ENCODE results near the gene EFNA4. TPM values are rescaled to one million over a fixed set of nuclear protein-coding genes. Genes with fewer than 3 reads are reported as not detected.

EFNA4 gene
- total RNA-seq, 1 experiment from 2014 or later = 14.5 TPM

- Histone ChIP-seq H4K20me1 (ENCODE audit: insufficient read depth, low read depth, low read length) (0 out of 2 replicates have a peak, but pooled peaks cover 3% of the 10 kb centered on the region), H3K4me3 (ENCODE audit: low read length) (peak within 1 kb of the TSS; percentile 68), H3K27ac (ENCODE audit: low read length) (no peak within 1 kb of the TSS), H3K9ac (ENCODE audit: low read length) (peak within 1 kb of the TSS; percentile 62), H3K4me2 (ENCODE audit: low read depth, low read length, poor library complexity, severe bottlenecking) (peak within 1 kb of the TSS; percentile 78), H3K36me3 (ENCODE audit: insufficient read depth, low read length) (no peaks in the 10 kb centered on the region), H3K9me2 (replicated peaks; ENCODE audit: insufficient read depth, low read length) (no peaks in the 10 kb centered on the region), H3K79me2 (ENCODE audit: low read length) (no peaks in the 10 kb centered on the region), H3K27me3 (ENCODE audit: low read length) (no peaks in the 10 kb centered on the region), H3K4me1 (ENCODE audit: low read length) (peaks cover 51% of the 10 kb centered on the region), H2AFZ (ENCODE audit: low read length) (peak within 1 kb of the TSS; percentile 56; the same call in 1 of the 2 replicates), H3K9me3 (ENCODE audit: low read length) (no peaks in the 10 kb centered on the region)
- DNase-seq = peak; percentile 82
These were observed 15.1 kb downstream of the EFNA4 start, which contains the start of gene EFNA3 for GRCh38 chr1:155078469-155079209. Gene EFNA3 (plus strand): TSS chr1:155078837. CDS start chr1:155078942, 105 bp downstream.

- no peak overlapping the region for H3K27ac ChIP-seq (ENCODE audit: low read length)
- peak overlapping the region; percentile 56; the same call in 1 of the 2 replicates for H2AFZ ChIP-seq (ENCODE audit: low read length)
- H3K79me2 ChIP-seq (ENCODE audit: low read length) = no peaks in the 10 kb centered on the region
- peak overlapping the region; percentile 78 for H3K4me2 ChIP-seq (ENCODE audit: low read depth, low read length, poor library complexity, severe bottlenecking)
- no peak for DNase-seq
- 0 out of 2 replicates have a peak, but pooled peaks cover 3% of the 10 kb centered on the region for H4K20me1 ChIP-seq (ENCODE audit: insufficient read depth, low read depth, low read length)
- no peaks in the 10 kb centered on the region for H3K36me3 ChIP-seq (ENCODE audit: insufficient read depth, low read length)
- H3K4me3 ChIP-seq (ENCODE audit: low read length) = peak overlapping the region; percentile 68
- peak overlapping the region; percentile 62 for H3K9ac ChIP-seq (ENCODE audit: low read length)
- H3K9me3 ChIP-seq (ENCODE audit: low read length) = no peaks in the 10 kb centered on the region
- H3K9me2 ChIP-seq (replicated peaks; ENCODE audit: insufficient read depth, low read length) = no peaks in the 10 kb centered on the region
- no peaks in the 10 kb centered on the region for H3K27me3 ChIP-seq (ENCODE audit: low read length)
- peaks cover 56% of the 10 kb centered on the region for H3K4me1 ChIP-seq (ENCODE audit: low read length)
These were observed 15.6 kb downstream of the EFNA4 start for GRCh38 chr1:155079210-155079486.

DNA sequence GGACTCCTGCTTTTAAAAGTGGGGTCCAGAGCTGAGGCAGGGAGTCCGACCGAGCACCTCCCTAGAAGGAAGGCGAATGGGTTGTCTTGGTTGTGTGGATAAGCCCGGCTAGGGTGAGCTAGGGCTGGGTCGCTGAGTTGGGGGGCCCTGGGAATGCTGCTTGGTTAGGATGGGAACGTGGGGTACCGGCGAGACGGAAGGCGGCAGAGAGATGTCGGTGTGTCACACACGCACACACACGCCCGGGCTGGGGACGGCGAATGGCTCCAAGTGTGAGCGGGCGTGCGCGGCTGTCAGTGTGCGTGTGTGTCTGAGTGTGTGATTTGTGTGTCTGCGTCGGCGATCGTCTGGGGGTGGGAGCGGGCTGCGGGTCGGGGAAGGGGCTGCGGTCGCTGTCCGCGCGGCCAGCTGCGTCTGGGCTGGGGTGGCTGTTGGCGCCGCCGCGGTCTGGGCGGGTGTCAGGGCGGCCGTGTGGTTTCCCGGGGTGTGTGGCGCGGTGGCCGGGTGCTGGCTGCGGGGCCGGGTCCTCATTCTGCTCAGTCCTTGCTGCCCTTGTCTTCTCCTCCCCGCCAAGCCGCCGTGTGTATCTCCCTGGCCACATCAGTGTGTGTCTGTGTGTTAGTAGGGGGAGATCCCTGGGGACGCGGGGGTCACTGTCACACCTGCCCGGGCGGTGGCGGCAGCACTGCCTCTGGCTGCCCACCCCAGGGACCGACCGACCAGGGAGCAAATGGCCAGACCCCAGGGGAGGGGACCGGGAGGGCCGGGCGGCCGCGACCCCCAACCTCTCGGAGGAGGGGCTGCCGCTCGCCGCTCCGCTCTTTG is 16.2 kb downstream of the EFNA4 start:
- Histone ChIP-seq H3K9me3 (ENCODE audit: low read length) (no peaks in the 10 kb centered on the region), H3K36me3 (ENCODE audit: insufficient read depth, low read length) (no peaks in the 10 kb centered on the region), H3K4me2 (ENCODE audit: low read depth, low read length, poor library complexity, severe bottlenecking) (peak overlapping the region; percentile 78), H3K27me3 (ENCODE audit: low read length) (no peaks in the 10 kb centered on the region), H3K9me2 (replicated peaks; ENCODE audit: insufficient read depth, low read length) (no peaks in the 10 kb centered on the region), H3K79me2 (ENCODE audit: low read length) (no peaks in the 10 kb centered on the region), H3K27ac (ENCODE audit: low read length) (no peak overlapping the region), H4K20me1 (ENCODE audit: insufficient read depth, low read depth, low read length) (0 out of 2 replicates have a peak, but pooled peaks cover 3% of the 10 kb centered on the region), H3K4me1 (ENCODE audit: low read length) (peaks cover 61% of the 10 kb centered on the region), H3K4me3 (ENCODE audit: low read length) (peak overlapping the region; percentile 68; the same call in 1 of the 2 replicates), H3K9ac (ENCODE audit: low read length) (peak overlapping the region; percentile 62), H2AFZ (ENCODE audit: low read length) (no peak overlapping the region)
- DNase-seq = no peak

- peak; percentile 61 for DNase-seq
- Histone ChIP-seq H4K20me1 (ENCODE audit: insufficient read depth, low read depth, low read length) (0 out of 2 replicates have a peak, but pooled peaks cover 3% of the 10 kb centered on the region), H3K27me3 (ENCODE audit: low read length) (no peaks in the 10 kb centered on the region), H3K4me3 (ENCODE audit: low read length) (no peak overlapping the region; the same call in 1 of the 2 replicates), H3K9me3 (ENCODE audit: low read length) (no peaks in the 10 kb centered on the region), H3K36me3 (ENCODE audit: insufficient read depth, low read length) (no peaks in the 10 kb centered on the region), H3K9ac (ENCODE audit: low read length) (0 out of 2 replicates have a peak overlapping the region, but pooled peaks have one; percentile 2), H3K79me2 (ENCODE audit: low read length) (no peaks in the 10 kb centered on the region), H3K9me2 (replicated peaks; ENCODE audit: insufficient read depth, low read length) (no peaks in the 10 kb centered on the region), H2AFZ (ENCODE audit: low read length) (no peak overlapping the region), H3K4me2 (ENCODE audit: low read depth, low read length, poor library complexity, severe bottlenecking) (peak overlapping the region; percentile 46), H3K4me1 (ENCODE audit: low read length) (peaks cover 64% of the 10 kb centered on the region), H3K27ac (ENCODE audit: low read length) (no peak overlapping the region)
These were observed 17.0 kb downstream of the EFNA4 start for GRCh38 chr1:155080312-155081228.

- Histone ChIP-seq H4K20me1 (ENCODE audit: insufficient read depth, low read depth, low read length) (0 out of 2 replicates have a peak, but pooled peaks cover 3% of the 10 kb centered on the region), H3K4me3 (ENCODE audit: low read length) (no peak overlapping the region), H2AFZ (ENCODE audit: low read length) (no peak overlapping the region), H3K36me3 (ENCODE audit: insufficient read depth, low read length) (no peaks in the 10 kb centered on the region), H3K27ac (ENCODE audit: low read length) (no peak overlapping the region), H3K4me1 (ENCODE audit: low read length) (peaks cover 74% of the 10 kb centered on the region), H3K4me2 (ENCODE audit: low read depth, low read length, poor library complexity, severe bottlenecking) (peak overlapping the region; percentile 17), H3K9me2 (replicated peaks; ENCODE audit: insufficient read depth, low read length) (no peaks in the 10 kb centered on the region), H3K9ac (ENCODE audit: low read length) (no peak overlapping the region), H3K9me3 (ENCODE audit: low read length) (no peaks in the 10 kb centered on the region), H3K27me3 (ENCODE audit: low read length) (no peaks in the 10 kb centered on the region), H3K79me2 (ENCODE audit: low read length) (no peaks in the 10 kb centered on the region)
- DNase-seq = no peak
These were observed 18.1 kb downstream of the EFNA4 start for GRCh38 chr1:155081472-155082300.

GRCh38 chr1:155082301-155083051 is 18.9 kb downstream of the EFNA4 start:
- peaks cover 78% of the 10 kb centered on the region for H3K4me1 ChIP-seq (ENCODE audit: low read length)
- H3K9ac ChIP-seq (ENCODE audit: low read length) = no peak overlapping the region
- H3K4me3 ChIP-seq (ENCODE audit: low read length) = no peak overlapping the region
- no peak overlapping the region for H3K27ac ChIP-seq (ENCODE audit: low read length)
- H2AFZ ChIP-seq (ENCODE audit: low read length) = no peak overlapping the region
- H4K20me1 ChIP-seq (ENCODE audit: insufficient read depth, low read depth, low read length) = 0 out of 2 replicates have a peak, but pooled peaks cover 3% of the 10 kb centered on the region
- no peaks in the 10 kb centered on the region for H3K27me3 ChIP-seq (ENCODE audit: low read length)
- H3K9me3 ChIP-seq (ENCODE audit: low read length) = no peaks in the 10 kb centered on the region
- H3K36me3 ChIP-seq (ENCODE audit: insufficient read depth, low read length) = no peaks in the 10 kb centered on the region
- H3K79me2 ChIP-seq (ENCODE audit: low read length) = no peaks in the 10 kb centered on the region
- peak overlapping the region; percentile 3 for H3K4me2 ChIP-seq (ENCODE audit: low read depth, low read length, poor library complexity, severe bottlenecking)
- no peaks in the 10 kb centered on the region for H3K9me2 ChIP-seq (replicated peaks; ENCODE audit: insufficient read depth, low read length)
- peak; percentile 62 for DNase-seq

Measured in Karpas-422 (cell line).